ENCODE measurements around the gene ZNF385C.
A peak's percentile ranks its signal among the peaks of the same experiment; 100 is the strongest.
"Not testable (repeated sequence)": the region's sequence is repeated elsewhere in the genome, so short reads cannot be mapped to it uniquely, and the experiment has no call there.

ZNF385C gene

DNA sequence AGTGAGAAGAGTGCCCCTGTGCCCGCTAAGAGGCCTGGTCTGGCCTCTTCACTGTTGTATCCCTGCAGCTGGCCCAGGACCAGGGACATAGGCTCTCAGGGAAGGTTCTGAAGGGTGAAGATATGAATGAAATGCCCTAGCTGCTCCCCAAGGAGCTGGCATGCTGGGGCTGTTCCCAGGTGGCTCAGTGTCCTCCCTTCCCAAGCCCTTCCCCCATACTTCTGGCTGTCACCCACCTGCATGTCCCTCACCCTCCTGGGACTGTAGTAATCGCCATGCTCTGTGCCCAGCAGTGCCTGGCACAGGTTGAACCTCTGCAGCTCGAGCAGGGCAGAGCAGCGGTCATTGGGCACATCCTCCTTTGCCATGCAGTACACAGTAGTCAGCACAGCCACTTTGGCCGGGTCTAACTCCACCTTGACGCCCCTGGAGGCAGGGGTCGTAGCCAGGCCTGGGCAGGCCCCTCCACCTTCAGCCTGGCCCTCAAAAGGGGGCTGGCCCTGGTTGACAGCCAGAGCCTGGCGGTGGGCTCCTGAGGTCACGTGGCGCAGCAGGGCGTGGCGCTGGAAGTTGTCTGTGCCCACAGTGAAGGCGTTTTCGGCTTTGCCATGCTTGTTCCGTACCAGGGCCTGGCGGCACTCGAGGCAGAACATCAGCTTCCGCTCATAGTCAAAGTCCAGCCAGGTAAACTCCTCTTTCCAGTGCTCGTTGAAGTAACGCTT is 55.5 kb downstream of the ZNF385C start:
- no peak for DNase-seq

DNA sequence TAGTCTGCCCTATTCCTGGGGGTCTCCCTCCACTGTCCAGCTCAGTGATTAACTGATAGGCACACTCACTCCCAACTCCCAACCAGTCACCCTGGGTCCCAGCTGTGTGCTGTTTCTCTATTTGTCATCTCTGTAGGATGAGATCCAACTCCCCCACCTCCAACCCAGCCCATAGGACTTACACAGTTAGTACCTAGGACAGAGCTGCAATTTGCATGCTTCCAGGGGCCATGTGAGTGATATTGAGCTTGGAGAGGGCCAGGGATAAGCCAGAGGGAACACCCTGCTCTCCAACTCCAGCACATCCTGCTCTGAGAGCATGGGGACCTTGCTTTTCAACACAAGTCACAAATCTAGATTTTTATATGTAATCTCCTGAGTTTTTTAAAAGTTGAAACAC is 56.7 kb downstream of the ZNF385C start:
- DNase-seq: no peak

GRCh38 chr17:42040818-42041217 is 57.5 kb downstream of the ZNF385C start:
- DNase-seq: no peak

GRCh38 chr17:42039794-42040763 is 58.2 kb downstream of the ZNF385C start:
- DNase-seq: no peak

DNA sequence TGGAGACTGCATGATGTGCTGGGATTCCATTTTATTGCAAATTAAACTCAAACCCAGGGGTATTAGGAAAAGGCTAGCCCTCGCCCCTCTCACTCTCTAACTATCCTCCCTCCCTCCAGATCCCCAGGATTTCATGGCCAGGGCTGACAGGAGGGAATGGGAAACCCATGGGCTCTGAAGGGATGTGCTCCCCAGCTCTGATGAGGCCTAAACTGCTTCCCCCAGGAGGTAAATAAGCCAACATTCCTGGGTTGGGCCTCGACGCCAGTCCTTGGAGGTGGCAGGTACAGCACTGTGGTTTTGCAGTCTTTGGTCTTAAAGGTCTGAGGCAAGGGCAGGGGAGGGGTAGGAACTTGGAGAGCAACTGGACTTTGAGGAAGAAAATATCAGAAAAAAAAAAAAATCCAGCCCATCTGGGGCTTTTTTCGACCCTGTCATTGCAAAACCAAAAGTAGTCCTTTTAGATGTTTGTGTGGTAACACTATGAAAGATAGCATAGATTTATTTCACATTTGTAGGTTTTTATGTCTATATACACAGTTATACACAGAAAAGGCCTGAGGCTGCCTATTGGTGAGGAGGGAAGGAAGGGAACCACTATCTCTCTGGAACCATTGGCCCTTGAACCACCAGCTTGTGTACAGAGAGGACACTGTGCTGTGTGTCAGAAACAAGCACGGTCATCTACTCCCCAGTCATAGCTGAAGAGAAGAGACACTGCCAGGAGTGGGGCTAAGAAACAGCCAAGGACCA is 59.9 kb downstream of the ZNF385C start:
- DNase-seq: no peak

GRCh38 chr17:42034059-42034458 is 64.2 kb downstream of the ZNF385C start:
- DNase-seq: no peak

DNA sequence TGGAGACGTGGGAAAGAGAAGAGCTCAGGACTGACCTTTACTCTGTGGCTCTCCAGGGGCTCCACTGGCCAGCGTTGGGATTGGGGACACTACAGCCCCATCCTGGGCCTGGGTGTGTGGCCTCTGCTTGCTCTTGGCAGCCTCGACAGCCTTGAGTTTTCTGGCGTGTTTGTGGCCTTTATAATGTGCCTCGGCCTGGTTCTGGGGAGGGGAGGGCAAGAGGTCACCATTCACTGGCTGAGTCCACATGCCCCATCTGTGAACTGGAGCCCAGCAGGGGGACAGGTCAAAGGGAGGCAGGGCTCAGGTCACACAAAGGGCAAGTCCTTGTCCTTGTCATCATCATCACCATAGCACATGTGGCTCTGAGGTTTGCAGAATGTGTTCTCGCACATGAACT is 66.7 kb downstream of the ZNF385C start:
- no peak for DNase-seq

- DNase-seq: no peak
Observed at GRCh38 chr17:42028791-42029127, 69.5 kb downstream of the ZNF385C start.

DNA sequence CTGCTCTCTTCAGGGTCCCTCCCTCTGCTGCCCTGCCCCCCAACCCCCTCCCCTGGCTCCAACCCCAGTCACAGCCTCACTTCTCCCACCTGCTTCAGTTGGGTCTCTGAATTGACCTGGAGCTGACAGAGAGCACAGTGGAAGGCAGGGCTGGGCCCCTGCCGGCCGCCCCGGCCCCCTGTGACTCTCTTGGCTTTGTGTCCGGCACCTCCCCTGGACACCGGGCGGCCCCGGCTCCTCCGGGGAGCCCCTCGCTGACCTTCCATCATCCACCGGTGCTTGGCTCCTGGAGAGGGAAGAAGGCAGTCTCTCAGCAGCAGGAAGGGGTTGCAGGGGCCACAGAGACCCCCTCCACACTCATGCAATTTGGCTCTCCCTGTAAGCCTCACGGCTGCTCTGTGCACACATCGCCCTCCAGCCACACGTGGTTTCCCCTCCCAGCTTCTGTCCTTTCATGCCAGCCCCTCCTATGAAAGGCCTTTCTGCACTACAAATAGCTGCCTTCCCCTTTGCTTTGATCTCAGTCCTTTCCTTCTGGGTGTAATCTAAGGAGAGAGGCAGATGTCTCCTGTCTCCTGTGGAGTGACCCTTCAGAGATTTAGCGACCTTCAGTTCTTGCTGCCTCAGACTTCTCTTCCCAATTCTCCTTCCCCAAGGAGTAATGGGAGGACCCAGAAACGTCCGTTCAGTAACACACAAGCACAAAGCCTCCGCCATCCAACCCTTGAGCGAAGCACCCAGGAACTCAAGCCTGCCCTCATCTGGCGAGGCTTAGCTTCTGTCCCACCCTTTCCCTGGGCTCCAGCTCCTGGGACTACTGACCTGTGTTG is 70.1 kb downstream of the ZNF385C start:
- DNase-seq: no peak

DNA sequence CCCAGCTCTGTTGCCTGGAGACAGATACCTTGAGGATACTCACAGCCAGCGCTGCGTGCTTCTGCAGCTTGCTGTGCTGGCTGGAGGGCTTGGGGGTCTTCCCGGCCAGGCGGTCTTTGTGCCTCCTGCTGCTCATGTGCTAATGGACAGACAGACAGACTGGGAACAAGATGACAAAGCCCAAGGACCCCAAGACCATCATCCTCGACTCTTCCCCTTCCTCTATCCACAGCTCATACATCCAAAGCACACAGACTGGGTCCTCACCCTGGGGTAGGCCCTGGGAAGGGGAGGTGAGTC is 70.7 kb downstream of the ZNF385C start:
- no peak for DNase-seq

GRCh38 chr17:42026857-42027589 is 71.2 kb downstream of the ZNF385C start:
- no peak for DNase-seq

- DNase-seq: no peak
Observed at GRCh38 chr17:42025936-42026335, 72.3 kb downstream of the ZNF385C start.

- DNase-seq: no peak
Observed at GRCh38 chr17:42025191-42025579, 73.1 kb downstream of the ZNF385C start.

DNA sequence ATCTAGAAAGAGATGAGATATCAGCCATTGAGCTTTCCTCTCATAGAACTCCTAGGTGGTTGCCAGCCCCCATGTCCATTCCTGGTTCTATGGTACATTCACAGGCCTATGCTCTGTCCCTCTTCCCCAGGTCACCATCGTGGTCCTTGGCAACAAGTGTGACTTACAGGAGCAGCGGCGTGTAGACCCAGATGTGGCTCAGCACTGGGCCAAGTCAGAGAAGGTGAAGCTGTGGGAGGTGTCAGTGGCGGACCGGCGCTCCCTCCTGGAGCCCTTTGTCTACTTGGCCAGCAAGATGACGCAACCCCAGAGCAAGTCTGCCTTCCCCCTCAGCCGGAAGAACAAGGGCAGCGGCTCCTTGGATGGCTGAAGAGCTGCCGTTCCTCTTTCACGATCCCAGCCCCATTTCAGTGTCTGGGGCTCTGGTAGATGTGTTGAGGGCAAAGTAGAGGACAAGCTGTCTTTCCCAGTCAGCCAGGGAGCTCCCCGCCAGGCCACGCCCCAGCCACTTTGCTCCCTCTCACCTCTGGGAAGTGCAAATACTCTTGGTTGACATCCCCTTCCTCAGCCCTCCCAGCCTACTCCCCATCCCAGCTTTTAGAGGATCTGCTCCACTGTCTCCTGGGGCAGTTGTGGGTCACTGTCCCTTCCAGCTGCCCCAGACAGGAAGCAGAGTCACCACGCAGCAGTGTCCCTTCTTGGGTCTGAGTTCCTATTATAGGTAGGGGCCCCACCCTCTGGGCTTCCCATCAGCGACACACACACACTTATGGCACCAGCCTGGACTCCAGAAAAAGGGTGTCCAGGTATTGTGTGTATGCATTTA is 74.5 kb downstream of the ZNF385C start:
- DNase-seq: no peak

- DNase-seq: not testable (repeated sequence)
Observed at GRCh38 chr17:42020845-42021244, 77.4 kb downstream of the ZNF385C start.

DNA sequence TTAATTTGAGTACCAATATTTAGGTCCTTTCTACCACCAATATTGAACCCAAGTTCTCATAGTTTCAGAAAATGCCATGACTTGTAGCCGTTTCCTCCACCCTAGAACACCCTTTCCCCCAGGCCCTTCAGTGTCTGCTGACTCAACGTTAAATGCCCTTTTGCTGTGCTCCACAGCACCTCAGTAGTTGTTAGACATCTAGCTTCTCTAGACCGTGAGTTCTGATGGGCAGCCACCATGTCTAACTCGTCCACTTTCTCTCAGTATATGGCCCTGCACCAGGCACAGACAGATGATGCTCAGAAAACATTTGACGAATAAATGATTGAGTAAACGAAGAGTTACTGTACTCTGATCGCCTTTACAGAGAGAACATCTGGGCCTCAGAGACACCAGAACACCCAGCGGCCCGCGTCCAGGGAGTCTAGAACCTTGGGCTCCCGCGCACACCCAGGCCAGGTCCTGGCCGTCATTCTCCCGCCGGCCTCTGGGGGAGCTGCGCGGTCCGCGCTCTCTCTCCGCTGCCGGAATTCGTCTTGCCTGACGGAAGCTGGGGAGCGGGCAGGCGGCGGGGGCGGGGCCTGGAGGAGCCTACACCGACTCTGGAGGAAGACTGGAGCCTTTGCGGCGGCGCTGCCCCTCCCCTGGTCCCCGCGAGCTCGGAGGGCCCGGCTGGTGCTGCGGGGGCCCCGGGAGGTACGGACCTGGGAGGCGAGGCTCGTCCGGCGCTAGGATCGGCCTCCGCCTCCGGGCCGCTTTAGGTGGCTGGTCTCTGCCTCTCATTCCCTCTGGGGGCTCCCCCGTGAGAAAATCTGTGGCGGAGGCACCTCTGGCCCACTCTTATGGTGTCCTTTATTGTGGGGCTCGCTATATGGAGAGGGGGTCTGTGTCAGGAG is 78.5 kb downstream of the ZNF385C start, which contains the start of gene NKIRAS2:
NKIRAS2 (plus strand) TSS at position 582 of the 896 bp plus-strand sequence. CDS start 1,488 bp downstream, outside the sequence.
- DNase-seq: peak; percentile 82

GRCh38 chr17:42018988-42019387 is 79.3 kb downstream of the ZNF385C start:
- no peak for DNase-seq

DNA sequence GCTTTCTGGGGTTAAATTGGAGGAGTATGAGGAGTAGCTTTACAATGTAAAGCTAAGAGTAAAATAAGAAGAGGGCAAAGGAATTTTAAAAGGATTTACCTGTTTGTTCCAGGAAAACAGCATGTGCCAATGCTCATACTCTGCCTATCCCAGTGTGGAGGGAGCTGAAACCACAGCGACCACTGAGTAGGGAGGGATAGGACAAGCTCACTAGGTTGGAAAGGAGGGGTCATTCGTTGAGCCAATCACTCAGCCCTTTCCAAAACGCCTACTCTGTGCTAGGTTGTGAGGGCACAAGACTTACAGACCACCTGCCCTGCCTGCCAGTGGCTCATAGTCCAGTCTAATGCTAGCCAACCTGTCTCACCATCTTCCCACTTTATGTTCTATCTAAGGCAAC is 79.9 kb downstream of the ZNF385C start:
- no peak for DNase-seq

DNA sequence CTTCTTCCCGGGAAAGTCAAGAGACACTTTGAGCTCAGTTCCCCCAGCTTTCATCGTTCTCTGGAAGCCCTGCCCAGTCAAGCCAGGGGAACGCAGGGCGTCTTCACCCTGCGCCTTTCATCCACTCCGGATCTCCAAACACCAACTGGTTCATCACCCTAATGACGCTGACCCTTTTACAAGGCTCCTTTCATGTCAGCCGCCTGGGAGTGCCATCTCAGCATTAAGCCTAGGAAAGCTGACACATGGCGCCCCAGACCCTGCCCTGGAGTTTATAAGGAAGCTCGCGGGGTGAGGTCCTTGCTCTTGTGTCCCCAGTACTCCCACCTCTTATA is 80.4 kb downstream of the ZNF385C start:
- DNase-seq: no peak

All from KG1 (cell line).